Urothelium cell line (cell line): ENCODE measurements around the gene VIM.

Source experiments
- DNase-seq: peaks from one replicate; pipeline ENCODE4 v3.0.0; 2011; ENCODE audit warnings: low spot score, mixed read lengths
- FAIRE-seq: peaks from 2 replicates; lab custom pipeline; 2011; peaks lifted over from hg19 to GRCh38; lab: Jason Lieb, UNC

VIM gene

GRCh38 chr10:17229967-17230682, 2.1 kb downstream of the VIM start:
- DNase-seq, result peak; percentile 71
- FAIRE-seq, result no peak

DNA sequence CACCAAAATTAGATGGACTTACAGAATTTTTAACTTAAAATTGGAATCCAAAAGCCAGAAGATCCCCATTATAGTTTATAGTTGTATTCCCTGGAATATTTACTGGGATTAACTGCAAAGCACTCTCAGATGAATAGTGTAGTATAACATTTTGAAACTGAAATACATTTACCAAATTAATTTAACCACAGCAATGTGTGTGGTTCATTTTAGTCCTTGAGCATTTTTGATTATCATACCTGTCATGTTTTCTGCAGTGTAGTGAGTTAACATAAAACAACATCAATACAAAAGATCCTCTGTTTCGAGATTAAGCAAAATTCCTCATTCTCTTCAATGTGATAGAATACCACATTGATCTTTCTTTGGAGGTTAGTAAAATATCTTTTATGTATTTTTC, 3.7 kb downstream of the VIM start:
- FAIRE-seq, result no peak

DNA sequence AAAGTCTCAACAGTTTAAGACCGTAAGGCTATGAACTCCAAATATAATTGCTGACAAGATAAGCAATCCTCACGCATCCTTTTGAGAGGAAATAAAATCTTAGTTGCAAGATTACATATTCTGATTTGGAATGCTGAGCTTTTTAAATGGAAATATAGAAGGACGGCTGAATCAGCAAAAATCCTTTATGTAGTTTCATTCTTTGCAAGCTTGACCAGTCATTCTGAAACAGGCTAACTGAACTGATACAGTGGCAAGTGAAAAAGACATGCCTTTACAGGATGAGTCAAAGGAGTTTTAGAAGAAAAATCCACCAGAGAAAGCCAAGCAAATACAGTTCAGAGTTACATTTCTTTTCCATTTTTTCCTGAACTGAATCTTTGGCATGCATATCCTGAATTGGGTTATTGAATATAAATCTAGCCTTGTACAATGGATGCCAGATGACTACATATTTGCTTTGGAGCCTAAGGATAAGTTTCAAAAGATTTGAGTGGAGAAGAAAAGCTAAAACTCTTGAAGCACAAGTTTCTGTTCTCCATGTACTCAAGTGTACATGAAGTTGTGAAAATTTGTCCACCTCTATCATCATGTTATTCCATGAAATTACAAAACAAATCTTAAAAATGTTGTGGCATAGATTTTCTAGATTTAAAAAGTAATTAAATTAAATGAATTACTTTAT, 4.4 kb downstream of the VIM start:
- FAIRE-seq, result no peak
- DNase-seq, result no peak

More for the DNA sequence above, 3.7 kb downstream of the VIM start:
- no peak for DNase-seq

DNA sequence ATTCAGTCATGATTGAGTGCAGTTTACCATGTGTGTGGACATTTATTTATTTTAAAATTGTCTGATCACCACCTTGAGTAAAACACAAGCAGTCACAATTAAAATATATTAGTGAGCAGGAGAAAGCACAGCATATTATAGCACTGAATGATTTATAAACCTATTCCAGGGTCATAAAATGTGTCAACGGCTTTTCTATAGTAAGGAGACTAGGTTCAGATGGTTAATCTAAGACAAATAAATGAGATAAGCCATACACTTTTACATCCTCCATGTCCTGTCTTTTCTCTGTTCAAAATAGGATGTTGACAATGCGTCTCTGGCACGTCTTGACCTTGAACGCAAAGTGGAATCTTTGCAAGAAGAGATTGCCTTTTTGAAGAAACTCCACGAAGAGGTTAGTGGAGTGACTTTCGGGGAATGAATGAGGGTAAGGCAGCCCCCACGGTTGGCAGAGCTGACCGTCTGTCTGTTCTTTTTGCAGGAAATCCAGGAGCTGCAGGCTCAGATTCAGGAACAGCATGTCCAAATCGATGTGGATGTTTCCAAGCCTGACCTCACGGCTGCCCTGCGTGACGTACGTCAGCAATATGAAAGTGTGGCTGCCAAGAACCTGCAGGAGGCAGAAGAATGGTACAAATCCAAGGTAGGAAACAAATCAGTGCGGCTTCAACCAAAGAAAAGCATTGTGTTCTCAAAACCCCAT, 5.4 kb downstream of the VIM start:
- DNase-seq, result no peak
- FAIRE-seq, result no peak

DNA sequence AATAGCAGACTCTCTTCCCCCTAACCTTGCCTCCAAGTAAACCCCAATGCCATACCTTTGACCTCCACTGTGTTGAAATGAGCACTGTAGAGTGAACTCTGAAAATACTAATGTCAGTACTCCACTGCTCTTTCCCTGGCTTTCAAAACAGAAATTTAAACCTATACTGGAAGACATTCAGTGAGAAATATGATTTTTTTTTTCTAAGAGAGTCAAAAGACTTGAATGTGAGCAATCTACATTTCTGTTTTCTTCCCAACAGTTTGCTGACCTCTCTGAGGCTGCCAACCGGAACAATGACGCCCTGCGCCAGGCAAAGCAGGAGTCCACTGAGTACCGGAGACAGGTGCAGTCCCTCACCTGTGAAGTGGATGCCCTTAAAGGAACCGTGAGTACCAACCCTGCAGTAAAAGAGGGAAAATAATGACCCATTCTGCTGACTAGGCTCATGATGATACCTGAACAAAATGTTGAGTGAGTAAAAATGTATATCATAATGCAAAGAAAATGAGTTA, 6.4 kb downstream of the VIM start:
- no peak for DNase-seq
- FAIRE-seq, result no peak

DNA sequence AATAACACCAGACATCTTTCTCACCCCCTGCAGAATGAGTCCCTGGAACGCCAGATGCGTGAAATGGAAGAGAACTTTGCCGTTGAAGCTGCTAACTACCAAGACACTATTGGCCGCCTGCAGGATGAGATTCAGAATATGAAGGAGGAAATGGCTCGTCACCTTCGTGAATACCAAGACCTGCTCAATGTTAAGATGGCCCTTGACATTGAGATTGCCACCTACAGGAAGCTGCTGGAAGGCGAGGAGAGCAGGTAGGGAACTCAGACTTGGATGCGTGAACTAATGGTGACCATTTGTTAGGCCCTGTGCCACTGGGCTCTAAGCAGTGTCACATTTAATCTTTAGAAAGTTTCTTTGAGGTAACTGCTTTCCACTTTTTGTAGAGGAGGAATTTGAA, 7.1 kb downstream of the VIM start:
- FAIRE-seq (no peak), DNase-seq (no peak)

DNA sequence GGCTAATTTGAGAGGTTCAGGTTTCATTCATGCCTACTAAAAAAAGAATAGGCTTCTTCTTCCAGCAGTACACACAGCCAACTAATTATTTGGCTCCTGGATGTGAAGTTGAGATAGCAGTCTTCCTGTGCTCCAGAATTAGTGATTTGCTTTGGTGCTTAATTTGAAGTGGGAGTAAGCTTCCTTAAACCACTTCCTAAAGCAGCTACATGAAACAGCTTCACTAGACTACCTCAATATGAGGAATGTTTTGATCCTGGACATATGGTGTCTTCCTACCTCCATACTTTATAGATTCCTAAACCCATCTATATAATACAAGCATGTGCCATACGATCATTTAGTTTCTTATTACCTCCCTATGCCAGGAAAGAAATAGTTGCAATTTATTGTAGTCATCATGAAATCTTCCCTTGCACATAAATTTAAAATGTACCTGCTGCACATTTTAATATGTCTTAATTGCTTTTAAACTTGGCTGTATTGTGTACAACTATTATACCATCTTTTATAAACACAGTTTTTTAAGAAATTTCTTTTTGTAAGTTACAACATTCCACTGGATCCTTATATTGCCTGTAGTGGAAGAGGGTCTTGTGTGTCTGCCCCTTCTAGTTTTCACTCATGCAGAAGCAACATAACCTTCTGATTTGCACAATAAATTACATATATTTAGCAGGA, 8.6 kb downstream of the VIM start:
- FAIRE-seq (no peak), DNase-seq (no peak)

GRCh38 chr10:17237149-17237527, 9.1 kb downstream of the VIM start:
- FAIRE-seq, result no peak
- DNase-seq, result no peak

- DNase-seq (no peak), FAIRE-seq (no peak)
These were observed 9.9 kb downstream of the VIM start for GRCh38 chr10:17237915-17238444.

GRCh38 chr10:17238445-17239291, 10.6 kb downstream of the VIM start:
- DNase-seq, result no peak
- FAIRE-seq, result no peak

- DNase-seq, result no peak
- FAIRE-seq, result no peak
These were observed 11.5 kb downstream of the VIM start for GRCh38 chr10:17239345-17240085.

GRCh38 chr10:17240096-17240495, 12.1 kb downstream of the VIM start:
- no peak for DNase-seq
- no peak for FAIRE-seq

DNA sequence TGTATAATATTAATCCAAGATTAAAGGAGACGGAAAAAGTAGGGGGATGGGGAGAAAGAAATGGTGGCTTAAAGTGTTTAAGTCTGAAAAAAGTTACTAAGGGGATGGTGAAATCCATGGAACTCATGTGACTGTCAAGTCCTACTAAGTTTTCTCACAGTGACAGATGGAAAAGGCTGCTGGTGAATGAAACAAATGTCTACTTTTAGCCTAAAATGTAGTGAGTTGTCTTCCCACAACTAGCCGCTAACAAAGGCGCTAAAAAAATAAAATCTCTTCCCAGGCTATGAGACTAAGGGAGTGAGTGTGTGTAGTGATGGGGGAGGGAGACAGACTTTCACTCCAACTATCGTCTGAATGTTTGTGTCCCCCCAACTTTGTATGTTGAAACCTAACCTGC, 12.6 kb downstream of the VIM start:
- DNase-seq, result no peak
- no peak for FAIRE-seq

DNA sequence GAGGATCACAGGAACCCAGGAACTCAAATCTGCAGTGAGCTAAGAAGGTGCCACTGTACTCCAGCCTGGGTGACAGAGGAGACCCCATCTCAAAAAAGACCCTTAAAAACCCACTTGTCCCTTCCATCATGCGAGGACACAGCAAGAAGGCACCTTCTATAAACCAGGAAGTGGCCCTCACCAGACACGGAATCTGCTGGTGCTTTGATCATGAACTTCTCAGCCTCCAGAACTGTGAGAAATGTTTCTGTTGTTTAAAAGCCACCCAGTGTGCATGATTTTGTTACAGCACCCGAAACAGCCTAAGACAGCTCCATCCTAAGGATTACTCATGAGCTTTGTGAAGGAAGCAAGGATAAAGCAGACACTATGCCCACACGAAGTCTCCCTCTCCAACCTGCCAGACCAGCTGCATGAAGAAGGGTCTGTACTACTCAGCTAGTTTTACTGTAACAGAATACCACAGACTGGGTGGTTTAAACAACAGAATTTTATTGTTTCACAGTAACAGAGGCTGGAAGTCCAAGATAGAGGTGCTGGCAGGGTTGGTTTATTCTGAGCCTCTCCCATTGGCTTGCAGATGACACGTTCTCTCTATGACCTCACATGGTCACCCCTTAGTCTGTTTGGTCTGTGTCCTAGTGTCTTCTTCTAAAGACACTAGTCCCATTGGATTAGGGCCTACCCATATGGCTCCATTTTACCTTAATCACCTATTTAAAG, 13.7 kb downstream of the VIM start:
- FAIRE-seq (no peak), DNase-seq (no peak)

- FAIRE-seq (no peak), DNase-seq (no peak)
These were observed 16.8 kb downstream of the VIM start for GRCh38 chr10:17244700-17245365.

- FAIRE-seq, result no peak
- no peak for DNase-seq
These were observed 19.2 kb downstream of the VIM start for GRCh38 chr10:17247210-17247609.

GRCh38 chr10:17248964-17249363, 20.9 kb downstream of the VIM start:
- no peak for FAIRE-seq

DNA sequence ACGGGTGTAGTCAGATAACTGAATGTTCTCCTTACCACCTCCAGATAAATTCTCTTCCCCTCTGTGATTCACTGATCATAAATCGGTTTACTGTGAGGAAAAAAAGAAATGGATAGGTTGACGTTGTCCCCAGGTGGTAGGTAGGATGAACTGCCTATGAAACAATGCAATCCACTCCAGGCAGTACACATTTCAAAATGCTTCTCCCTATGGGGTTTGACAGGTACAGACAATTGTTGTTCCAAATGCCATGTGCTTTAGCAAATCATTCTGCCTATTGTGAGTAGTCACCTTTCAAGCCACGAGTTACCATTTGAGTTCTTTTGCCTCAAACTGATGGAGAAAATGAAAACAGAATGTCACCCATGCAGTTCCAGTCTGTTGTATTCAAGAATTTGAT, 21.8 kb downstream of the VIM start:
- DNase-seq, result peak; percentile 23
- no peak for FAIRE-seq

More at GRCh38 chr10:17248964-17249363, 20.9 kb downstream of the VIM start:
- no peak for DNase-seq
